WTC11 (cell line): Measurements from ENCODE around the gene METTL5. TPM values are rescaled to one million over a fixed set of nuclear protein-coding genes. Genes with fewer than 3 reads are reported as not detected.

Experiments
- ATAC-seq: fragments of 200-7000 bp; cut with Tn5 transposase; 2 replicates; pipeline ENCODE4 v1.10.0; 2021; ENCODE audit warnings: mild to moderate bottlenecking, moderate library complexity
- CTCF ChIA-PET: fragments of 300-600 bp; sonication (Branson Sonifier 250); formaldehyde crosslinking; loops from one replicate; lab custom pipeline; 2021; ENCODE audit warnings: antibody characterized with exemption; lab: Charles Lee
- POLR2A ChIA-PET: fragments of 350-600 bp; sonication (Branson Sonifier 250); formaldehyde crosslinking; loops from one replicate; lab custom pipeline; 2021; ENCODE audit warnings: antibody characterized with exemption; lab: Charles Lee
- DNase-seq: peaks from one replicate; pipeline ENCODE4 v3.0.0; 2021; ENCODE audit warnings: low spot score
- H3K27ac Mint-ChIP-seq: 2 replicates; pipeline ENCODE4 v1.8.0; 2021; ENCODE audit warnings: mixed read lengths
- H3K27me3 Mint-ChIP-seq: 2 replicates; pipeline ENCODE4 v1.8.0; 2021; ENCODE audit warnings: low read depth, mild to moderate bottlenecking, moderate library complexity, mixed read lengths
- H3K36me3 Mint-ChIP-seq: 2 replicates; pipeline ENCODE4 v1.8.0; 2021; ENCODE audit warnings: mixed read lengths
- H3K4me1 Mint-ChIP-seq: 2 replicates; pipeline ENCODE4 v1.8.0; 2022; ENCODE audit warnings: mixed read lengths
- H3K4me3 Mint-ChIP-seq: 2 replicates; pipeline ENCODE4 v1.8.0; 2021; ENCODE audit warnings: mild to moderate bottlenecking, moderate library complexity, mixed read lengths
- H3K9me3 Mint-ChIP-seq: 2 replicates; pipeline ENCODE4 v1.8.0; 2021; ENCODE audit warnings: mixed read lengths
- CBFB ChIP-seq: sonication (generic); formaldehyde crosslinking; IDR thresholded peaks from 2 replicates; pipeline ENCODE4 v1.8.1; 2022; ENCODE audit warnings: mild to moderate bottlenecking, low read depth, missing genetic modification reagents
- CREM ChIP-seq: sonication (generic); formaldehyde crosslinking; IDR thresholded peaks from 2 replicates; pipeline ENCODE4 v1.8.1; 2022; ENCODE audit warnings: mild to moderate bottlenecking, missing genetic modification reagents, moderate library complexity
- E2F1 ChIP-seq: sonication (generic); formaldehyde crosslinking; IDR thresholded peaks from 2 replicates; pipeline ENCODE4 v1.8.0; 2022; ENCODE audit warnings: mild to moderate bottlenecking, missing genetic modification reagents
- EMX1 ChIP-seq: fragments of 250-450 bp; sonication (Bioruptor Pico); IDR thresholded peaks from 2 replicates; pipeline ENCODE4 v1.8.0; 2021; ENCODE audit warnings: mild to moderate bottlenecking
- GABPB1 ChIP-seq: sonication (generic); formaldehyde crosslinking; IDR thresholded peaks from 2 replicates; pipeline ENCODE4 v1.8.1; 2023; ENCODE audit warnings: mild to moderate bottlenecking, missing genetic modification reagents
- GRHL2 ChIP-seq: fragments of 250-450 bp; sonication (Bioruptor Pico); IDR thresholded peaks from 2 replicates; pipeline ENCODE4 v1.8.0; 2022; ENCODE audit warnings: mild to moderate bottlenecking, moderate library complexity; ENCODE audit not compliant: insufficient replicate concordance, severe bottlenecking
- HMGXB4 ChIP-seq: sonication (generic); formaldehyde crosslinking; IDR thresholded peaks from 2 replicates; pipeline ENCODE4 v1.8.1; 2023; ENCODE audit warnings: mild to moderate bottlenecking, moderate library complexity, missing genetic modification reagents
- JUN ChIP-seq: sonication (generic); formaldehyde crosslinking; IDR thresholded peaks from 2 replicates; pipeline ENCODE4 v1.8.0; 2023; ENCODE audit warnings: mild to moderate bottlenecking, missing genetic modification reagents
- MAX ChIP-seq: sonication (generic); formaldehyde crosslinking; IDR thresholded peaks from 2 replicates; pipeline ENCODE4 v1.8.0; 2022; ENCODE audit warnings: mild to moderate bottlenecking, missing genetic modification reagents
- RELA ChIP-seq: sonication (generic); formaldehyde crosslinking; IDR thresholded peaks from 2 replicates; pipeline ENCODE4 v1.8.1; 2022; ENCODE audit warnings: missing genetic modification reagents, mild to moderate bottlenecking, borderline replicate concordance
- USF1 ChIP-seq: sonication (generic); formaldehyde crosslinking; IDR thresholded peaks from 2 replicates; pipeline ENCODE4 v1.8.0; 2022; ENCODE audit warnings: mild to moderate bottlenecking, missing genetic modification reagents
- ZBTB21 ChIP-seq: sonication (generic); formaldehyde crosslinking; IDR thresholded peaks from 2 replicates; pipeline ENCODE4 v1.8.1; 2023; ENCODE audit warnings: mild to moderate bottlenecking, missing genetic modification reagents, borderline replicate concordance
- ZMAT4 ChIP-seq: fragments of 250-450 bp; sonication (Bioruptor Pico); IDR thresholded peaks from 2 replicates; pipeline ENCODE4 v1.9.0; 2021; ENCODE audit warnings: mild to moderate bottlenecking
- total RNA-seq: library from RNA; stranded (reverse); gene quantifications from 3 replicates; pipeline ENCODE4 v1.2.3, GENCODE V29; 2021

METTL5 gene
- total RNA-seq, 1 experiment from 2014 or later = 90.9 TPM

- TF ChIP-seq RELA (CRISPR knock-in tag) = no peak
- no peak for TF ChIP-seq HMGXB4 (CRISPR knock-in tag)
Measured at GRCh38 chr2:169839954-169840746, 15.4 kb upstream of the METTL5 start (continued).

- Mint-ChIP-seq H3K4me1 (no peaks in the 10 kb centered on the region), H3K27me3 (no peaks in the 10 kb centered on the region), H3K4me3 (no peak overlapping the region), H3K27ac (no peak overlapping the region), H3K36me3 (peaks cover 24% of the 10 kb centered on the region), H3K9me3 (peaks cover 24% of the 10 kb centered on the region)
- TF ChIP-seq EMX1 (CRISPR knock-in tag) (no peak), ZMAT4 (no peak), GRHL2 (CRISPR knock-in tag) (no peak), JUN (CRISPR knock-in tag) (no peak)
- ATAC-seq (no peak), DNase-seq (no peak)
- CTCF ChIA-PET = no interaction called here
- POLR2A ChIA-PET = interaction anchor here (0.6 kb wide), 1 partner anchor 24 kb away, joined by 3 read pairs; no protein-coding TSS in a partner anchor
Measured at GRCh38 chr2:169838743-169839489, 14.2 kb upstream of the METTL5 start.

- no peak overlapping the region for H3K4me3 Mint-ChIP-seq
- no peaks in the 10 kb centered on the region for H3K4me1 Mint-ChIP-seq
- no peak for DNase-seq
- CTCF ChIA-PET = interaction anchor here (1.8 kb wide), 1 partner anchor 10 kb away, joined by 5 read pairs; the partner anchor contains the start of gene METTL5
- TF ChIP-seq CREM (CRISPR knock-in tag) (no peak), CBFB (CRISPR knock-in tag) (no peak), USF1 (CRISPR knock-in tag) (no peak), E2F1 (CRISPR knock-in tag) (no peak), HMGXB4 (CRISPR knock-in tag) (no peak), GABPB1 (CRISPR knock-in tag) (no peak), ZBTB21 (CRISPR knock-in tag) (no peak), MAX (CRISPR knock-in tag) (no peak)
- TF ChIP-seq, all 79 proteins: peak for 0
- peaks cover 15% of the 10 kb centered on the region for H3K9me3 Mint-ChIP-seq
- no peaks in the 10 kb centered on the region for H3K27me3 Mint-ChIP-seq
- H3K36me3 Mint-ChIP-seq = peaks cover 13% of the 10 kb centered on the region
- POLR2A ChIA-PET = no interaction called here
- no peak overlapping the region for H3K27ac Mint-ChIP-seq
- no peak for ATAC-seq
Measured at GRCh38 chr2:169834401-169834800, 9.7 kb upstream of the METTL5 start.
